Inflammatory macrophage (primary cell): Measurements from ENCODE around the gene POLDIP2.

Source experiments
- DNase-seq, 2 donors: peaks; one replicate each; pipeline ENCODE4 v3.0.0-alpha.2; 2020 to 2022

The POLDIP2 gene

GRCh38 chr17:28335201-28335958 is 21.9 kb downstream of the POLDIP2 start, which contains the start of the genes IFT20 and TNFAIP1:
Gene IFT20 (minus strand): TSS chr17:28335472. CDS start chr17:28331985, 3,487 bp downstream.
Gene TNFAIP1 (plus strand): TSS chr17:28335761. CDS start chr17:28339522, 3,761 bp downstream.
- DNase-seq = peak; percentile 100

GRCh38 chr17:28334666-28335200 is 22.6 kb downstream of the POLDIP2 start:
- no peak for DNase-seq

GRCh38 chr17:28334171-28334570 is 23.2 kb downstream of the POLDIP2 start:
- peak; percentile 43 to 61 for DNase-seq

GRCh38 chr17:28333083-28333746 is 24.1 kb downstream of the POLDIP2 start:
- no peak for DNase-seq

GRCh38 chr17:28331891-28332420 is 25.4 kb downstream of the POLDIP2 start:
- DNase-seq = no peak

GRCh38 chr17:28330671-28331070 is 26.7 kb downstream of the POLDIP2 start:
- DNase-seq = no peak

- no peak for DNase-seq
Observed at GRCh38 chr17:28328325-28328724, 29.0 kb downstream of the POLDIP2 start.

- DNase-seq = no peak
Observed at GRCh38 chr17:28327709-28328108, 29.6 kb downstream of the POLDIP2 start.

GRCh38 chr17:28327031-28327607 is 30.2 kb downstream of the POLDIP2 start:
- DNase-seq = no peak

- DNase-seq = no peak
Observed at GRCh38 chr17:28326114-28326513, 31.2 kb downstream of the POLDIP2 start.

GRCh38 chr17:28325211-28325610 is 32.1 kb downstream of the POLDIP2 start:
- no peak for DNase-seq

- DNase-seq = peak; percentile 46
Observed at GRCh38 chr17:28324781-28325180, 32.5 kb downstream of the POLDIP2 start.

GRCh38 chr17:28324267-28324745 is 33.0 kb downstream of the POLDIP2 start:
- DNase-seq = no peak

- no peak for DNase-seq
Observed at GRCh38 chr17:28320215-28321061, 36.9 kb downstream of the POLDIP2 start.

- DNase-seq = no peak
Observed at GRCh38 chr17:28319598-28319935, 37.8 kb downstream of the POLDIP2 start.

GRCh38 chr17:28318759-28319597 is 38.3 kb downstream of the POLDIP2 start, which contains the start of gene TMEM97:
Gene TMEM97 (plus strand): TSS chr17:28319200. CDS start chr17:28319240, 40 bp downstream.
- peak; percentile 98 for DNase-seq

GRCh38 chr17:28317966-28318758 is 39.2 kb downstream of the POLDIP2 start:
- DNase-seq = no peak

- DNase-seq = no peak
Observed at GRCh38 chr17:28317099-28317965, 40.0 kb downstream of the POLDIP2 start.
